ENCODE measurements around the gene CDK5. TPM values are rescaled to one million over a fixed set of nuclear protein-coding genes. Genes with fewer than 3 reads are reported as not detected.

The CDK5 gene
- total and polyA plus RNA-seq, 2 of the 13 experiments (the other 11 are each of a cell fraction or from before 2014, with no cell fraction given) = 16.4 to 21.3 TPM

DNA sequence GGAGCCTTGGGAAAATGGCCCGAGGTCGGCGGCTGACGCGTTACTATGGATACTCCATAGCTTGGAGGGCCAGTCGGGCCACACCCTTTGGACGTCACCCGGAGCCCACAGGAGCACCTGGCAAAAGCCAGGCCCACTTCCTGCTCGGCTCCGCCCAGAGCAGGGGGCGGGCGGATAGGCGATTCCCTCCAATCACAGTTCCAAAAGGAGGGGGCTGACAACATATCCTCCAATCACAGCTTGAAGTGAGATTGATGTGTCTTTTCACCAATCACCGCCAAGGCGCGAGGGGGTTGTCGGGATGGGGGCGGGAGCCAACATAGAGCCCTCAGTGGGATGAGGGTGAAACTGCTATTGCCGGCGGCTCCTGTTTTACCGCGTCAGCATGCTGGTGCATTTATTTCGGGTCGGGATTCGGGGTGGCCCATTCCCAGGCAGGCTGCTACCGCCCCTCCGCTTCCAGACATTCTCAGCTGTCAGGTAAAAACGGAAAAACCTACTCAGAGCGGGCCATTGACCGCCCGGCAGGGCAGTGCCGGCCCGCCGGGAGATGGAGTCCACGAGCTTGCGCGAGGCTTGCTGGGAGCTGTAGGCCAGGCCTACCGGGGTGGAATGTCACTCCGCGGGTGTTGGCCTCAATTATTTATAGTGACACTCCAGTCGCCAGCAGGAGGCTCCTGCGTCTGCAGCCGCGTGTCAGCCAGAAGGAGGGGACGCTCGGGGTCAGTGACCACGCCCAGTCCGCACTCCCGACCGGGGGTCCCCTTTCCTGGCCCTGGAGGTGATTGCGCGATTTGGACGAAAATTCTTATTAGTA lies 29.4 kb downstream of the CDK5 start, which contains the start of gene ABCB8 (continued):
- TF ChIP-seq, protein P1, sequence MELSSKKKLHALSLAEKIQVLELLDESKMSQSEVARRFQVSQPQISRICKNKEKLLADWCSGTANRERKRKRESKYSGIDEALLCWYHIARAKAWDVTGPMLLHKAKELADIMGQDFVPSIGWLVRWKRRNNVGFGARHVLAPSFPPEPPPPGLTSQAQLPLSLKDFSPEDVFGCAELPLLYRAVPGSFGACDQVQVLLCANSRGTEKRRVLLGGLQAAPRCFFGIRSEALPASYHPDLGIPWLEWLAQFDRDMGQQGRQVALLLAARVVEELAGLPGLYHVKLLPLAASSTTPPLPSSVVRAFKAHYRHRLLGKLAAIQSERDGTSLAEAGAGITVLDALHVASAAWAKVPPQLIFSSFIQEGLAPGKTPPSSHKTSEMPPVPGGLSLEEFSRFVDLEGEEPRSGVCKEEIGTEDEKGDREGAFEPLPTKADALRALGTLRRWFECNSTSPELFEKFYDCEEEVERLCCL (CRISPR knock-in tag; IDR thresholded peaks at IDR 0.05; ENCODE audit: borderline replicate concordance) = no peak
- TF ChIP-seq TGIF2 (CRISPR knock-in tag; IDR thresholded peaks at IDR 0.05) (peak; percentile 70), CREB1 (IDR thresholded peaks at IDR 0.05) (peak; percentile 79), CREB1 (CRISPR knock-in tag; IDR thresholded peaks at IDR 0.05) (peak; percentile 89), ZNF446 (CRISPR knock-in tag; IDR thresholded peaks at IDR 0.05) (no peak), TBP (CRISPR knock-in tag; IDR thresholded peaks at IDR 0.05) (no peak), ZNF225 (CRISPR knock-in tag; IDR thresholded peaks at IDR 0.05) (0 out of 2 replicates have a peak, but pooled peaks have one; percentile 39), SOX6 (IDR thresholded peaks at IDR 0.05) (no peak), SOX6 (CRISPR knock-in tag; IDR thresholded peaks at IDR 0.05) (peak; percentile 16), ZSCAN12 (CRISPR knock-in tag; IDR thresholded peaks at IDR 0.05) (no peak), HHEX (CRISPR knock-in tag; IDR thresholded peaks at IDR 0.05) (peak; percentile 48; the same call in 1 of the 2 replicates), ZNF296 (CRISPR knock-in tag; conservative IDR thresholded peaks at IDR 0.05) (no peak), AGO1 (IDR thresholded peaks at IDR 0.05; ENCODE audit: low read depth, low read length, poor library complexity, severe bottlenecking) (no peak), ZBTB1 (CRISPR knock-in tag; IDR thresholded peaks at IDR 0.05; ENCODE audit: borderline replicate concordance) (no peak), RNF2 (conservative IDR thresholded peaks at IDR 0.05; ENCODE audit: low read depth) (peak; percentile 70; the same call in 1 of the 2 replicates), ZFY (CRISPR knock-in tag; IDR thresholded peaks at IDR 0.05) (peak; percentile 96), ZMYM3 (CRISPR knock-in tag; IDR thresholded peaks at IDR 0.05) (no peak), POLR2G (IDR thresholded peaks at IDR 0.05; ENCODE audit: low read depth, low read length) (peak; percentile 64), KDM4B (CRISPR knock-in tag; IDR thresholded peaks at IDR 0.05) (0 out of 2 replicates have a peak, but pooled peaks have one; percentile 15), SKI (IDR thresholded peaks at IDR 0.05; ENCODE audit: partially characterized antibody) (no peak), ZNF552 (CRISPR knock-in tag; IDR thresholded peaks at IDR 0.05; ENCODE audit: borderline replicate concordance) (no peak), ZNF329 (CRISPR knock-in tag; IDR thresholded peaks at IDR 0.05; ENCODE audit: low read depth) (no peak)
- TF ChIP-seq, protein P2, sequence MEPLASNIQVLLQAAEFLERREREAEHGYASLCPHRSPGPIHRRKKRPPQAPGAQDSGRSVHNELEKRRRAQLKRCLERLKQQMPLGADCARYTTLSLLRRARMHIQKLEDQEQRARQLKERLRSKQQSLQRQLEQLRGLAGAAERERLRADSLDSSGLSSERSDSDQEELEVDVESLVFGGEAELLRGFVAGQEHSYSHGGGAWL (CRISPR knock-in tag; IDR thresholded peaks at IDR 0.05) = no peak; the same call in 1 of the 2 replicates
- TF ChIP-seq, protein P3, sequence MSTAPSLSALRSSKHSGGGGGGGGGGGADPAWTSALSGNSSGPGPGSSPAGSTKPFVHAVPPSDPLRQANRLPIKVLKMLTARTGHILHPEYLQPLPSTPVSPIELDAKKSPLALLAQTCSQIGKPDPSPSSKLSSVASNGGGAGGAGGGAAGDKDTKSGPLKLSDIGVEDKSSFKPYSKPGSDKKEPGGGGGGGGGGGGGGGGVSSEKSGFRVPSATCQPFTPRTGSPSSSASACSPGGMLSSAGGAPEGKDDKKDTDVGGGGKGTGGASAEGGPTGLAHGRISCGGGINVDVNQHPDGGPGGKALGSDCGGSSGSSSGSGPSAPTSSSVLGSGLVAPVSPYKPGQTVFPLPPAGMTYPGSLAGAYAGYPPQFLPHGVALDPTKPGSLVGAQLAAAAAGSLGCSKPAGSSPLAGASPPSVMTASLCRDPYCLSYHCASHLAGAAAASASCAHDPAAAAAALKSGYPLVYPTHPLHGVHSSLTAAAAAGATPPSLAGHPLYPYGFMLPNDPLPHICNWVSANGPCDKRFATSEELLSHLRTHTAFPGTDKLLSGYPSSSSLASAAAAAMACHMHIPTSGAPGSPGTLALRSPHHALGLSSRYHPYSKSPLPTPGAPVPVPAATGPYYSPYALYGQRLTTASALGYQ (CRISPR knock-in tag; IDR thresholded peaks at IDR 0.05) = no peak
- TF ChIP-seq, protein P4, sequence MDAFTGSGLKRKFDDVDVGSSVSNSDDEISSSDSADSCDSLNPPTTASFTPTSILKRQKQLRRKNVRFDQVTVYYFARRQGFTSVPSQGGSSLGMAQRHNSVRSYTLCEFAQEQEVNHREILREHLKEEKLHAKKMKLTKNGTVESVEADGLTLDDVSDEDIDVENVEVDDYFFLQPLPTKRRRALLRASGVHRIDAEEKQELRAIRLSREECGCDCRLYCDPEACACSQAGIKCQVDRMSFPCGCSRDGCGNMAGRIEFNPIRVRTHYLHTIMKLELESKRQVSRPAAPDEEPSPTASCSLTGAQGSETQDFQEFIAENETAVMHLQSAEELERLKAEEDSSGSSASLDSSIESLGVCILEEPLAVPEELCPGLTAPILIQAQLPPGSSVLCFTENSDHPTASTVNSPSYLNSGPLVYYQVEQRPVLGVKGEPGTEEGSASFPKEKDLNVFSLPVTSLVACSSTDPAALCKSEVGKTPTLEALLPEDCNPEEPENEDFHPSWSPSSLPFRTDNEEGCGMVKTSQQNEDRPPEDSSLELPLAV (CRISPR knock-in tag; conservative IDR thresholded peaks at IDR 0.05; ENCODE audit: low read depth) = no peak
- TF ChIP-seq, protein P5, sequence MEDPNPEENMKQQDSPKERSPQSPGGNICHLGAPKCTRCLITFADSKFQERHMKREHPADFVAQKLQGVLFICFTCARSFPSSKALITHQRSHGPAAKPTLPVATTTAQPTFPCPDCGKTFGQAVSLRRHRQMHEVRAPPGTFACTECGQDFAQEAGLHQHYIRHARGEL (CRISPR knock-in tag; IDR thresholded peaks at IDR 0.05) = no peak

All from HepG2 (cell line).